A549 (cell line): ENCODE measurements around the gene THADA. TPM values are rescaled to one million over a fixed set of nuclear protein-coding genes. Genes with fewer than 3 reads are reported as not detected.

Experiments
- ATAC-seq, 2 experiments: fragments of 200-7000 bp in 1 of 2; fragments of >200 bp in 1 of 2; cut with Nextera tagmentation in 1 of 2; cut with Tn5 transposase in 1 of 2; 3 replicates each; pipeline versions ENCODE4 v1.8.0 to v1.9.1; 2018 to 2020; ENCODE audit warnings: mild to moderate bottlenecking in 1 of 2, moderate library complexity in 1 of 2
- CTCF ChIA-PET: fragments of 300-600 bp; sonication (Branson Sonifier 250); formaldehyde crosslinking; extraction: SDS; loops from one replicate; lab custom pipeline; 2021; ENCODE audit warnings: antibody characterized with exemption, inconsistent platforms; lab: Yijun Ruan, JAX
- POLR2A ChIA-PET: fragments of 350-600 bp; formaldehyde crosslinking; extraction: SDS; loops from one replicate; lab custom pipeline; 2021; ENCODE audit warnings: antibody characterized with exemption, inconsistent platforms; lab: Yijun Ruan, JAX
- DNase-seq, 2 experiments: peaks; one replicate each; pipeline versions ENCODE4 v3.0.0 to v3.0.0-alpha.2; 2011 to 2016; ENCODE audit warnings: low read depth in 1 of 2, low spot score in 1 of 2
- FAIRE-seq: peaks from 2 replicates; lab custom pipeline; 2011; peaks lifted over from hg19 to GRCh38; lab: Jason Lieb, UNC
- H3K27ac ChIP-seq, 2 experiments: fragments of >200 bp; sonication (Bioruptor Twin); formaldehyde crosslinking; 3 replicates each; pipeline ENCODE4 v1.5.1; 2016 to 2017
- H3K4me1 ChIP-seq: fragments of >200 bp; sonication (Bioruptor Twin); formaldehyde crosslinking; 3 replicates; pipeline ENCODE4 v1.6.1; 2016
- H3K4me2 ChIP-seq: fragments of >200 bp; sonication (Bioruptor Twin); formaldehyde crosslinking; 3 replicates; pipeline ENCODE4 v1.6.1; 2016
- H3K4me3 ChIP-seq: fragments of >200 bp; sonication (Bioruptor Twin); formaldehyde crosslinking; 3 replicates; pipeline ENCODE4 v1.5.1; 2016
- H3K9me3 ChIP-seq: fragments of >200 bp; sonication (Bioruptor Twin); formaldehyde crosslinking; 3 replicates; pipeline ENCODE4 v1.6.1; 2016
- CTCF ChIP-seq: fragments of >200 bp; sonication (Bioruptor Twin); formaldehyde crosslinking; IDR thresholded peaks from 3 replicates; pipeline ENCODE4 v1.5.1; 2016
- EHMT2 ChIP-seq: fragments of 200-600 bp; sonication (generic); IDR thresholded peaks from 2 replicates; pipeline ENCODE4 v1.6.1; 2016; ENCODE audit warnings: antibody characterized with exemption, low read depth, mild to moderate bottlenecking, moderate library complexity
- FOSL2 ChIP-seq, 2 experiments: fragments of 450-650 bp in 1 of 2; fragments of >200 bp in 1 of 2; sonication (Bioruptor Twin) in 1 of 2; formaldehyde crosslinking; IDR thresholded peaks; 2 replicates each; pipeline versions ENCODE4 v1.5.0 to v1.6.1; 2016 to 2020; ENCODE audit warnings: mild to moderate bottlenecking in 1 of 2, moderate library complexity in 1 of 2
- FOXS1 ChIP-seq: fragments of 250-450 bp; sonication (Bioruptor Pico); IDR thresholded peaks from 2 replicates; pipeline ENCODE4 v1.5.0; 2020; ENCODE audit warnings: mild to moderate bottlenecking, moderate library complexity
- HDAC2 ChIP-seq: fragments of 200-600 bp; sonication (generic); IDR thresholded peaks from 2 replicates; pipeline ENCODE4 v1.6.1; 2016
- HOXA7 ChIP-seq: fragments of 250-450 bp; sonication (Bioruptor Pico); IDR thresholded peaks from 2 replicates; pipeline ENCODE4 v1.5.0; 2020; ENCODE audit warnings: mild to moderate bottlenecking, moderate library complexity
- JUNB ChIP-seq: fragments of >200 bp; sonication (Bioruptor Twin); formaldehyde crosslinking; IDR thresholded peaks from 2 replicates; pipeline ENCODE4 v1.6.1; 2016
- NPAS2 ChIP-seq: fragments of 250-450 bp; sonication (Bioruptor Pico); IDR thresholded peaks from 2 replicates; pipeline ENCODE4 v1.8.0; 2022; ENCODE audit warnings: mild to moderate bottlenecking, moderate library complexity, borderline replicate concordance
- PHF8 ChIP-seq: fragments of 200-600 bp; sonication (generic); IDR thresholded peaks from 2 replicates; pipeline ENCODE4 v1.6.1; 2016; ENCODE audit warnings: low read depth, mild to moderate bottlenecking, antibody characterized with exemption, moderate library complexity, borderline replicate concordance
- RAD21 ChIP-seq, 2 experiments: fragments of >200 bp in 1 of 2; sonication (Bioruptor Twin) in 1 of 2; formaldehyde crosslinking in 1 of 2; IDR thresholded peaks in 1 of 2; conservative IDR thresholded peaks in 1 of 2; 2 replicates in 1 of 2; 3 replicates in 1 of 2; pipeline ENCODE4 v1.6.1; 2012 to 2018; ENCODE audit warnings: inconsistent platforms in 1 of 2
- RCOR1 ChIP-seq: fragments of 150-350 bp; IDR thresholded peaks from 2 replicates; pipeline ENCODE4 v1.6.1; 2014; ENCODE audit warnings: antibody characterized with exemption, low read length, low read depth
- SMC3 ChIP-seq: fragments of >200 bp; sonication (Bioruptor Twin); formaldehyde crosslinking; IDR thresholded peaks from 3 replicates; pipeline ENCODE4 v1.6.1; 2018; ENCODE audit warnings: inconsistent platforms
- SREBF2 ChIP-seq: fragments of 450-650 bp; IDR thresholded peaks from 2 replicates; pipeline ENCODE4 v1.6.1; 2014; ENCODE audit warnings: mild to moderate bottlenecking, moderate library complexity
- ZC3H11A ChIP-seq: fragments of 450-650 bp; IDR thresholded peaks from 2 replicates; pipeline ENCODE4 v1.6.1; 2014; ENCODE audit warnings: antibody characterized with exemption, mild to moderate bottlenecking
- ZFP36 ChIP-seq: fragments of 450-650 bp; IDR thresholded peaks from 2 replicates; pipeline ENCODE4 v1.6.1; 2014; ENCODE audit warnings: borderline replicate concordance; ENCODE audit not compliant: partially characterized antibody
- WGBS: methylation state at CpG from one replicate; pipeline ENCODE4 v1.1.6; 2017; ENCODE audit errors: missing lambda C conversion rate; 5-methylcytosine and 5-hydroxymethylcytosine counted together
- polyA plus RNA-seq, 4 experiments: library from polyadenylated mRNA; depleted of rRNA in 3 of 4; stranded (reverse); fragments of >200 nt; fragmentation: RNase III in 1 of 4; extraction: RNeasy Plus Mini Kit Qiagen cat#74134 plus additional on column Dnase treatment in 1 of 4; gene quantifications; 2 replicates in 3 of 4; 3 replicates in 1 of 4; pipeline ENCODE4 v1.2.3, GENCODE V29; 2011 to 2017
- TF ChIP-seq, protein P1 (sequence below): IDR thresholded peaks from 2 replicates; pipeline ENCODE4 v1.6.1; 2012; ENCODE audit warnings: low read depth, borderline replicate concordance
- TF ChIP-seq, protein P2 (sequence below): IDR thresholded peaks from 2 replicates; pipeline ENCODE4 v1.6.1; 2012
- TF ChIP-seq, protein P3 (sequence below): IDR thresholded peaks from 2 replicates; pipeline ENCODE4 v1.6.1; 2012

THADA gene
- polyA plus RNA-seq, 2 of the 4 experiments (the other 2 are of a cell fraction), result 21.8 to 37.9 TPM

DNA sequence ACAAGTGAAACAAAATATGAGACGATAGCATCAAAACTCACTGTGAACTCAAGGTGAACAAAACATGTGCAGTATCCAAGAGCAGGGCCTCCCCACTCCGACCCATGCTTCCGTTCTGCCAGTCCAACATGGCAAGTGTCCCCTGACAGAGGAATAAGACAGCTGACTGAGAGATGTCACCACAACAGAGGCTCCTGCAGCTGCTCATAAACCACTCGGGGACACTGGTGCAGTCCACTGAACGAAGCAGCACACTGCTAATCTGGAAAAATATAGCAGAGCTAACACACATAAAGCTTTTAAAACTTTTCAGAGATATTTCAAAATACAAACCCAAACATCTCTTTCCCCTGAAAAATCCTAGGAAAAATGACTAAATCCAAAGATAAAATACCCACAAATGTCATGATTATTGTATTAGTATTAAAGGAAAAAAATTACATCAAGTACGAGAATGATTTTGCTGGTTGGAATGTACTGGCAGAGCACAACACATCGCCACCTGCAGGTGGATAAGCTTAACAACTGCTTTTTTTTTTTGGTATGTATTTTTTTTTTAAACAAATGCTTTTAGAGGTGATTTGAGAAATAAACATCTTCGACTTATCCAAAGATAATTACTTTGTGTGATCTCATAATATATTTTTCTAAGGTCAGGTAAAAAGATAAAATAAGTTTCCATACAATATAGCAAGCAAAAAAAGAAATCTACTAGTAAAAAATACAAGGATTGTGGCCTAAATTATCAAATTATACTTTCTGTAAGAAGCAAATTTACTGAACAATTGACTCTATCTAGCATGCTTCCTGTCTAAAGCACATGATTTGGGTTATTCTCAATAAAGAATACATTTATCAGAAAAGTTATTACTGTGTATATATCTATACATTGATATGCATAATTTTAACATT lies 18.6 kb downstream of the THADA start:
- no peak overlapping the region for H3K4me3 ChIP-seq
- ChIA-PET CTCF (interaction anchor here (0.5 to 4.2 kb wide), 45 partner anchors 8 to 764 kb away, joined by 3 to 38 read pairs (median 4); partner anchors contain the start of gene THADA), POLR2A (interaction anchor here (2.3 kb wide), 1 partner anchor 19 kb away, joined by 13 read pairs; the partner anchor contains the start of gene THADA)
- DNase-seq, result peak; percentile 46 to 77
- H3K4me2 ChIP-seq, result no peak overlapping the region
- ATAC-seq, result peak; percentile 59 to 67; a peak in 5 of 6 replicates
- TF ChIP-seq RAD21 (conservative IDR thresholded peaks at IDR 0.05 in 1 of 2, IDR thresholded peaks at IDR 0.05 in 1 of 2) (peak; percentile 37 to 47; a peak in 4 of 5 replicates), SREBF2 (no peak), FOSL2 (IDR thresholded peaks at IDR 0.05) (no peak), FOSL2 (CRISPR knock-in tag; IDR thresholded peaks at IDR 0.05) (no peak), EHMT2 (no peak), SMC3 (peak; percentile 77), RCOR1 (no peak), HOXA7 (no peak), ZC3H11A (no peak), PHF8 (no peak), FOXS1 (CRISPR knock-in tag) (no peak), ZFP36 (no peak), HDAC2 (no peak), CTCF (peak; percentile 93)
- TF ChIP-seq, protein P1, sequence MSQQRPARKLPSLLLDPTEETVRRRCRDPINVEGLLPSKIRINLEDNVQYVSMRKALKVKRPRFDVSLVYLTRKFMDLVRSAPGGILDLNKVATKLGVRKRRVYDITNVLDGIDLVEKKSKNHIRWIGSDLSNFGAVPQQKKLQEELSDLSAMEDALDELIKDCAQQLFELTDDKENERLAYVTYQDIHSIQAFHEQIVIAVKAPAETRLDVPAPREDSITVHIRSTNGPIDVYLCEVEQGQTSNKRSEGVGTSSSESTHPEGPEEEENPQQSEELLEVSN, result no peak
- TF ChIP-seq, protein P2, sequence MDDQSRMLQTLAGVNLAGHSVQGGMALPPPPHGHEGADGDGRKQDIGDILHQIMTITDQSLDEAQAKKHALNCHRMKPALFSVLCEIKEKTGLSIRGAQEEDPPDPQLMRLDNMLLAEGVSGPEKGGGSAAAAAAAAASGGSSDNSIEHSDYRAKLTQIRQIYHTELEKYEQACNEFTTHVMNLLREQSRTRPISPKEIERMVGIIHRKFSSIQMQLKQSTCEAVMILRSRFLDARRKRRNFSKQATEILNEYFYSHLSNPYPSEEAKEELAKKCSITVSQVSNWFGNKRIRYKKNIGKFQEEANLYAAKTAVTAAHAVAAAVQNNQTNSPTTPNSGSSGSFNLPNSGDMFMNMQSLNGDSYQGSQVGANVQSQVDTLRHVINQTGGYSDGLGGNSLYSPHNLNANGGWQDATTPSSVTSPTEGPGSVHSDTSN, result no peak
- H3K9me3 ChIP-seq, result no peaks in the 10 kb centered on the region
- FAIRE-seq, result peak; percentile 76
- 0 out of 6 replicates have a peak overlapping the region, but pooled peaks of 1 of the 2 experiments have one; percentile 14 for H3K27ac ChIP-seq
- no peaks in the 10 kb centered on the region for H3K4me1 ChIP-seq
- 47% methylated on average over 8 of the region's 8 CpGs for WGBS

- Histone ChIP-seq H3K4me3 (no peak overlapping the region), H3K9me3 (no peaks in the 10 kb centered on the region), H3K27ac (no peak overlapping the region), H3K4me1 (no peaks in the 10 kb centered on the region), H3K4me2 (no peak overlapping the region)
- ATAC-seq, result no peak
- CTCF ChIA-PET, result interaction anchor here (1.6 to 2.7 kb wide), 3 partner anchors 40 to 625 kb away, joined by 5 to 6 read pairs (median 5); no protein-coding TSS in a partner anchor
- FAIRE-seq, result no peak
- 100% methylated on average over 1 of the region's 1 CpG for WGBS
- TF ChIP-seq, protein P3, sequence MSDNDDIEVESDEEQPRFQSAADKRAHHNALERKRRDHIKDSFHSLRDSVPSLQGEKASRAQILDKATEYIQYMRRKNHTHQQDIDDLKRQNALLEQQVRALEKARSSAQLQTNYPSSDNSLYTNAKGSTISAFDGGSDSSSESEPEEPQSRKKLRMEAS, result no peak
- no peak for TF ChIP-seq NPAS2 (CRISPR knock-in tag)
- TF ChIP-seq JUNB, result no peak
- POLR2A ChIA-PET, result no interaction called here
- no peak for DNase-seq
Observed at GRCh38 chr2:43572244-43572643, 23.6 kb downstream of the THADA start.
